ENCODE measurements around the gene GSG1L2.

Gene GSG1L2

DNA sequence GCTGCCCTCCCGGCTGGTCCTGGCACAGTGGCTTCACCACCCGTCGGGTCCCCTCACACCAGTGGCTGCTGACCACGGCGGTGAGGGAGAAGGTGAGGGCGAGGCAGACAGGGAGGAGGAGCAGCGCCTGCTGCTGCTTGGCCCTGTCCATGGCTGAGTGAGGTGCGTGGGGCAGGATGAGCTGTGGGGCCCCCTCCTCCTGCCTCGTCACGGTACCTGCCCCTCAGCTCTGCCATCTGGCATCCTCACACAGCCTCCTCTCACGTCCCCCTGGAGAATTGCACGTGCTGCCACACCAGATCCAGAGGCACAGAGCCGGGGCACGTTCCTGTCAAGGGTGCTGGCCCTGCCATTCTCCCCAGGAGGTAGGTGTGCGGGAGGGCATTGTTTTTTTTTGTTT is at the start of gene GSG1L2:
Gene GSG1L2 (minus strand): TSS at position 159 of the 400 bp plus-strand sequence. CDS start 8 bp downstream, at position 151.
- no peak for DNase-seq (ENCODE audit: low spot score)

DNA sequence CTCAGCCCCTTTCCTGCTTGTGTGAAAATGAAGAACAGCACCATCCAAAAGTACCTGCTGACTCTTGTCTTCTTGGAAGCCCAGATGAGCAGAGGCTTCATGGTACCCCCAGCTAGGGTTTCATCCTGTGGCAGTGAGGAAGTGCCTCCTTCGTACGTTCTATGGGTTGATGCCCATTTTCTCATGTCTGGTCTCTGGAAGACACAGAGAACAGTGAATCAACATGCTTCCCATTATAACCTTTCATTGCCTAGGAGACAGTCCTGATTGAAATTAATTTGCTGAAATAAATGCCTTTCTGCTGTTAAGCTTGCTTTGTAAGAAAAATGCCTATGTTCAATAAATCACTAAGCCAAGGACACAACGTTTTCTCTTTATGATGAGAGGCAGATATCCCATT is 46.7 kb upstream of the GSG1L2 start:
- no peak for DNase-seq (ENCODE audit: low spot score)

DNA sequence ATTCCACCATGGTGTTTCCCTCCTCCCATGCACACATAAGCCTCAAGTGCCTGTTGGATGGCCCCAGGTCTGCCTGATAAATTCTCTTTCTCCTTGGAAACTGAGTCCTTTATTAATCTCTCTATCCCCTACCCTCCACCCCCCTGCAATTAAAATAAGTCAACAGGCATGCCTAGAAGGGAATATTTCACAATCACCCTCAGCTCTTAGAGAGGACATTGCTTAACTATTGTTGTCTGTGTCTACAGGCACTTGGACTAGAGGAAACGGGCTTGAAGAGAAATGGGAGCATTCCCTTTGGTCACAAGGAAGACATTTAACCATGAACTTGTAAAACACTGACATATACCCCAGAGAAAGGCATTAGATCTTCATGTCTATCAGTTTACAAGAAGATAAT is 43.7 kb upstream of the GSG1L2 start:
- DNase-seq (ENCODE audit: low spot score) = no peak

DNA sequence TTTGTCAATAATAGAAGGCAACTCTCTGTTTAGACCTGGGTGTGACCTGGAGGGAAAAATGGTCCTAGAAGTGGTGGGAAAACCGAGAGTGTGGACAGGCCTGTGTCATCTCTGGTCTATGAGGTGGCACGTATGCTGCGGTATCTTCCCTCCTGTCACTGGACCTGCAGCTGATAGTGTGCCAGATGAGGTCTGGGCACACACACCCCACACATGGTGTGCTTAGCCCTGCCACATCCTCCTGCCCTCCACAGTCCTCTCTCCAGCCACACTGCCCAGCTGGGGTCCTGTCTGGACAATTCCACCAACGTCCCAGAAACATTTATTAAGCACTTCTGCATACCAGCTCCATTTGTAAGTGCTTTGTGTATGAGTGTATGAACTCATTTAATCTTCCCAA is 41.1 kb upstream of the GSG1L2 start:
- no peak for DNase-seq (ENCODE audit: low spot score)

DNA sequence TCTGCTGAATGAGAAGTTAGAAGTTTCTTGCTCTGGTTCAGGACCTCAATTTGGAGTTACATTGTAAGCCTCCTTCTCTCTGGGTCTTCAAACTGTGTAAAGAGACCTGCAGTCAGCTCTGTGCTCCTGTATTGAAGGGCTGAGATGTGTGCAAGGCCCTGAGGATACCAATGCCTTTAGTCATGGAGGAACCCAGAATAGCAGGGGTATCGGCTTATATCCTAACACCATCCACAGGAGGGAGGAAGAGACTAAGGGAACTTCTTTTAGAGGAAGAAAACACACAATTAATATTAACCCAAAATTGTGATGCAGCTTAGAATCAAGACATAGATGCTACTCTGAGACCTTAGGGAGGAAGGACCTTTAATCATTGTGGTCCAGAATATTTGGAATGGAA is 40.3 kb upstream of the GSG1L2 start:
- DNase-seq (ENCODE audit: low spot score) = no peak

DNA sequence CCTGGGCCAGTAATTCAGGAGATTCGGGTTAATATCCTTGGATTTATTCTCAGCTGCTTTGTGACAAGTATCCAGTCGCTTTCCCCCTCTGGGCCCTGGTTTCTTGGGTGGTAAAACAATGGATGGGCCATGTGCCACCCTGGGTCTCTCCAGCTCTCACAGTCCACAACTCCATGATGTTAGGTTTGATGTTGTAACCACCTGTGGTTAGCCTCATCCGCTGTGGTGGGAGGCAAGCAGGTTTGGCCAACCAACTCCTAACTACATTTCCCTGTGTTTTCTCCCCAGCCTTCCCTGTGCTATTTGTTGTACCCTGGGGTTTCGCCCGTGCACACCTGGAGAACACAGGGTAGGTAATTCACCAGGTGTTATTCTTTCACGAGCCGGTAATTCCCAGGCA is 39.0 kb upstream of the GSG1L2 start:
- no peak for DNase-seq (ENCODE audit: low spot score)

DNA sequence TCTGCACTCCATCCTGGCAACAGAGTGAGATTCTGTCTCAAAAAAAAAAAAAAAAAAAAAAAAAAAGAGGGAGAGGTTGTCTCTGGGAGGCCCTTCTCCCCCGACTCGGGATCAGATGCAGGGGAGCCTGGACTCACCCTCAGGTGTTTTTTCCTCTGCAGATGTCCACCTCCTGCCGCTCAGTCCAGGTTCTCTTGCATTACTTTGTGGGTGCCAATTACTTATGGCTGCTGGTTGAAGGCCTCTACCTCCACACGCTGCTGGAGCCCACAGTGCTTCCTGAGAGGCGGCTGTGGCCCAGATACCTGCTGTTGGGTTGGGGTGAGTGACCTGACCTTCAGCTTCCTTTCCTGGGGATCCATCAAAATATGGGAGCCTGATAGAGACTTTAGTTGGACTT is 37.9 kb upstream of the GSG1L2 start:
- DNase-seq (ENCODE audit: low spot score) = no peak

DNA sequence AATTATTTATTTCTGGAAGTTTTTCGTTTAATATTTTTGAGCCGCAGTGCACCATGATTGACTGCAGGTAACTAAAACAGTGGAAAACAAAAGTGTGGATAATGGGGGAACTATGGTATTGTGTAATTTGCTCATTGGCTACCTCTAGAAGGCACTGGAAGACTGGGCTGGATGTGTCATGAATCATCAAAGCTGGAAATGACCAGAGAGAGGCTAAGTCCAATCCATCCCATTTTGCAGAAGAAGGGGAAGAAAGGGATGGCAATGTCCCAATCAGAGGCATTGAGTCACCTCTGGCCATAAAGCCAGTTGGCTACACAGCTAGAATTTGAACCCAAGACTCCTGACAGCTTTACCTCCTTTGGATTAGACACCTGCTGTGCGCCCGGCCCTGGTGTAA is 33.2 kb upstream of the GSG1L2 start:
- no peak for DNase-seq (ENCODE audit: low spot score)

DNA sequence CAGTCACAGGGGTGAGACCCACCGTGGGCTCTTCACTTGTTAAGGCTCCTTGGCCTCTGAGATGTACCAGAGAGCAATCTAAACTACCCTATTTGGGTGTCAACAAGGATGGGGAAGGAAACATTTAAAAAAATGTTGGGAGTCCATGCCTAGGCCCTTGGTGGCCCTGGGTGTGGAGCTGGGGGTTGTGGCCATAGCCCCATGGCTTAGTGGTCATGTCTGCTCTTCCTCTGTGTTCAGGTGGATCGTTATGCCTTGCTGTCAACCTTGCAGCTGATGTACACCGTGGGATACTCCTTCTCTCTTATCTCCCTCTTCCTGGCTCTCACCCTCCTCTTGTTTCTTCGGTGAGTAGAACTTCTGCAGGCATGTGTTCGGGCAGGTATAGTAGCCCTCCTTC is 32.4 kb upstream of the GSG1L2 start:
- DNase-seq (ENCODE audit: low spot score) = no peak

DNA sequence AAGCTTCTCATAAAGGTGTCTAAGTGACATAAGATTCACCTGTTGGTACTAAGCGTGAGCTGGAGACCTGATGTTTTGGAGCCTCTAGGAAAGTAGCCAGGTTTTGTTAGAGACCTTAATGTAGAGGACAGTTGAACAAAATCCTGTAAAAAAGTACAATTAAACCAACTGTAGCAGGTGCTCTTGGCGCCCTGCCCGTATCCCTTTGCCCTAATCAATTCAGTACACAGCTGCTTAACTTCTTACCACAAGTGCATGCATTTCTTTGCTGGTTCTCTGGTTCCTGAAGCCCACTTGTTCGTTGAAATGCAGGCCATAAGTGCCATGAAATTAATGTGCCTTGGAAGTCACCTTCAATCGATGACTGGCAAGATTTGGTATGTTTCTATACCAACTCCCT is 28.3 kb upstream of the GSG1L2 start:
- DNase-seq (ENCODE audit: low spot score) = no peak

DNA sequence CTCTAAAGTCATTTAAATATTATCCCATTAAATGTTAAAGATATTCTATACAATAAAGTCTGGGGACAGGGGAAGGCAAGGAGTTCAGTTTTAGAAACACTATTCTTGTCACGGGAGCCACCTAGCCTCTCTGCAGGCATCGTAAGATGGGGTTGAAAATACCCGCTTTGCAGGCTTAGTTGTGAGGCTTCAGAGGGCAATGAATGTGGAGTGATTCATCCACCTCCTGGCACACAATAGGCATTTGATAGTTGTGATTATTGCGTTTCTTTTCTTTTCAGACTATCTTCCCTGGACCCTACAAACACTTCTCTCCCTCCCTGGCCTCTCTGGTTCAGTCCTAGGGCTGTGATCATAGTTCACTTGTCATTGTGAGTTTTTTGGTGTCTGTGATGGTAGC is 23.4 kb upstream of the GSG1L2 start:
- no peak for DNase-seq (ENCODE audit: low spot score)

DNA sequence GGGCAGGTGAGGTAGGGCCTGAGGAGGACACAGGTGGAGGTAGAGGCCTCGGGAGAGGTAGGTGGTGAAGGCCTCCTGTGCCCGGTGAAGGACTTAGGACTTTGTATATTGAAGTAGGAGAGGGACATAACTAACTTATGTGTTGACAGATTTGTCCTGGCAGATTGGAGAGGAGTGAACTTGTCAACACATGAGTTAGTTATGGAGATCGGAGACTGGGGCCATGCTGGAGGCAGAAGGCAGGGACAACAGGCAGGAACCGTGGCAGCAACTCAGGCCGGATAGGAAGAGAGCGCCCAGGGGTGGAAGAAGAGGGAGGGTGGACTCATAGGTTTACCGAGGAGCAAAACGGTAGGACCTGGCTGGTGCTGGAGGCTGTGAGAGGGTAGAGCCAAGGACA is 22.3 kb upstream of the GSG1L2 start:
- no peak for DNase-seq (ENCODE audit: low spot score)

DNA sequence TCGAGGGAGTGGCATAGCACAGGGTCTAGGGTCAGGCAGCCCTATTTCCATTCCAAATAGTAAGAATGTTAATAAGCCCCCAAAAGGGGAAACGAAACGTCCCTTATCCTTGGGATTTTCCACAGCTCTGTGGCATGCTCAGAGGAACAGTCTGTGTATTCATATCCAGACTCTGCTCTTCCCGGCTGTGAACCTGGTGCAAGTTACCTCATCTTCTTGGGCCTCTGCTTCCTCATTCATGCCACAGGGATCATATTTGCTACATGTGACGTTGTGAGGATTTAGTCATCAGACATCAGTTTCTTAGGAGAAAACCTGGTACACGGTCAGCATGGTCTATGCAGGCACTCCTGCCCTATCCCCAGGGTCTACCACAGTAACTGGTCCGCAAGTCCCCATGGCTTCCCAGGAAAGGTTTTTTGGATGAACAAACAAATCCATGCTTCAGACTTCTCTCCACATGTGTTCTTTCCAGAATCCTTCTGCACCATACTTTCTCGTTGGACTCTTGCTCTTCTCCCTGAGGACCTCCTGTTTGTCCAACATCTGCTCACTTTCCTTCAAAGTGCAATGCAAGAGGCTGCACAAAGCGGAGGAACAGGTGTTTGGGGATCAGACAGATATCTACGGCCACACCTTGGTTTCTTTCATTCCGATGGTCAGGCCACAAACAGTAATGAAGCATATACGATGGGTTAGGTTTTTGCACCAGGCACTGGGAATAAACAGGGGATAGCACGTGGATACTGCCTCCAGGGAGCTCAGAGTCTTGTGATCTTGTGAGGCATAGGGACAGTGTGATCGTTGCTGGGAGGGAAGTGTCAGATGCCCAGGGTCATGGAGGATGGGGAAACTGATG is 21.5 kb upstream of the GSG1L2 start:
- no peak for DNase-seq (ENCODE audit: low spot score)

DNA sequence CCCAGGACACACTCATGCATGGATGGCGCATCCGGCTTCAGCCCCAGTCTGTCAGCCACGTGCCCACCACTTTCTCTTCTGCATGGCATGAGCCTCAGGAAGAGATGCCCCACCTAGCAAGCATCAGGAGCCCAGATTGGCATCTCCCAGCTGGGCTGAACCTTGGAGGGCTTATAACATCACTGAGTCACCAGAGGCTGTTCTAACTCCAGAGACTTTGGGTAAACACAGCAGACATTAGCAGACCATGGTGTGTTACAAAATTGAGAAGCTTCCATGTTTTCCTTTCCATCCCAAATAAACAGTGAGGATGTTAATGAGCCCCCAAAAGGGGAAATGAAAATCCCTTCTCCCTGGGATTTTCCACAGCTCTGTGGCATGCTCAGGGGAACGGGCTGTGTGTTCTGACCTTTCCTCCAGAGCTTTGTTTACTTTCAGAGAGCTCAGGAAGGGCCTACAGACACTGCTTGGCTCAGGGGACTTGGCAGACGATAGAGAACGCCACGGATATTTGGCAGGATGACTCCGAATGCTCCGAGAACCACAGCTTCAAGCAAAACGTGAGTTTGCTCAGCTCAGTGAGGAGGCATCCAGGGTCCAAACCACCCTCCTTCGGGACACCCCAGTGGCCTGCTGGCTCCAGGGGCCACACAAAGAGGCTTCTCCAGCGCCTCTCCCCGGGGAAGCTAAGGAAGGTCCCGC is 20.3 kb upstream of the GSG1L2 start:
- no peak for DNase-seq (ENCODE audit: low spot score)

DNA sequence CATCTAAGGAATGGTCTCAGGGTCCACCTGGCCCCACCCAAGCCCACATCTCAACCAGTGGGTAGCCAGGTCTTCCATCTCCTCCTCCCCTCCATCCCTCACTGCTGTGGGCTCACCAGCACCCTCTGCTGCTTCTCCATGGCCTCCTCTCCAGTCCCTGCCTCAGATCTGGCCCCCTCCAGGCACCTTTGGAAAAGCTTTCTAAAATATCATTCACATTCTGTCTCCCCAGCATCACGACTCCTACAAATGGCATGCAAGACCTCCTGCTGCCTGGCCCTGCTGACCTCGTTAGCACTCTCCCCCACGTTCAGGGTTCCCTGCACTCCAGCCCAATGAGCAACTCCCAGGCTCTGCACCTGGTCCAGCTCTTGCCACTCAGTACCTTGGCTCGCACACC is 17.6 kb upstream of the GSG1L2 start:
- no peak for DNase-seq (ENCODE audit: low spot score)

DNA sequence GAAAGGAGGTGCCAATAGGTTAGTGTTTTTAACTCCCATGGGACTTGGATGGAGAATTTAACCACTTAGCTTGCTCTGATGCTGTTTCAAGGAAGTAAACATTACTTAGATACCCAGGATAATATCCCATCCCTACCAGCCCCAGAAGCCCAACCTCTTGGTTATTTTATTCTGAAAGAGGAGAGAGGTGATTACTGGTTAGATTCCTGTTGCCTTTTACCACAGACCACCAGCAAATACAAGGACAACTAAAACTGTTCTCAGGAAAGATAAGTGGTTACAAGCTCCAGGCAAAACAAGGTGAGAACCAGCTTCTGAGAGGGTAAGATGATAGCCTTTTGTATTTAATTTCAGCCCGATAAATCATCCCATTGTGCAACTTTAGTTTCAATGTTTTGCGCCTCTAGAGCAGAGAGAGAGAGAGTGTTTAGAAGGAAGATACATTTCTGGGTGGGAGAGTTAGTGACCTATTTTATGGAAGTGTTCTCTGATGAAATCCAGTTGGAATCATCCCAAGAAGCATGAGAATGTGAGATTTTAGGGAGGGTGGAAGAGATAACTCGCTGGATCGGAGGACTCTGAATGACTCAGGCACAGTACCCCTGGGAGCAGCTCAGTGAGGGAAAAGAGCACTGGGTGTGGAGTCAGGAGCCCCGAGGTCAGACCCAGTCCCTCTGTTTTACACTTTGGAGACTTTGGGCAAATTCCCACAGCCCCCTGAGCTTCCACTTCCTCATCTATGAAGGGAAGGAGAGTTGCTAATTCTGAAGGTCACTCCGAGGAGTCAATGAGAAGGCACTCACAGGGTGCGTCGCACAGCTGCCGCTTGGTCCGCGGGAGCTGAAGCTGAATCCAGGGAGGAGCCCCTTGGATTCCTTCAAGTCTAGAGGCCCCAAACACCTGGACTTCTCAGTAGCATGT is 15.9 kb upstream of the GSG1L2 start:
- no peak for DNase-seq (ENCODE audit: low spot score)

DNA sequence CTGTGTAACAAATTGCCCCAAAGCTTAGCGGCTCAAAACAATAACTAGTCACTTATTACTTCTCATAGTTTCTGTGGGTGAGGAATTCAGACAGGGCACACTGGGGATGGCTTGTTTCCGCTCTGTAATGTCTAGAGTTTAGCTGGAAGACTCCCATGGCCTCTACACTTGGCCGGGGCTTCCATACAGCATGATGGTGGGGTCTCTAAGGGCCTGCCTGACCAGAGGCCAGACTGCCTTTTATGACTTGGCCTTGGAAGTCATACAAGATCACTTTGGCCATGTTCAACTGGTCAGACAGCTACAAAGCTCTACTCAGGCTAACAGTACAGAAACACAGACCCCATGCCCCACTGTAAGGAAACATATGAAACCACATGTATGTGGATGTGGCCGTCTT is 12.0 kb upstream of the GSG1L2 start:
- DNase-seq (ENCODE audit: low spot score) = no peak

DNA sequence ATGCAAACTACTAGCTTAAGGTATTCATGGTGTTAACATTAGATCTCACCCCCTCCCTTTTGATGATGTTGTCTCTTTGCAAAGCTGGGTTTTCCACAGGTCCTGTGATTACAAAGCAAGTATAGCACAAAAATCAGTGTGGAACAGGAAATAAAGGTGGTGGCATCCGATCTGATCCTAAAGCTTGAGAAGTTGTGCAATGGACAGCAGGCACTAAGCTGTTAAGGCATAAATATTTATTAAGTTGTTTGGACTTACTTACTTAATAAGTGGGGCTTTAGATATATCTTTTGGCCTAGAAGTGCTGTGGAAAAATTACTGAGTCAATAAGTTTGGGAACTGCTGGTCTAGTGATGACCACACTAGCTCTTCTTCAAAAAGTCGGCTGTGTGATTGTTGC is 8.8 kb upstream of the GSG1L2 start:
- DNase-seq (ENCODE audit: low spot score) = no peak

DNA sequence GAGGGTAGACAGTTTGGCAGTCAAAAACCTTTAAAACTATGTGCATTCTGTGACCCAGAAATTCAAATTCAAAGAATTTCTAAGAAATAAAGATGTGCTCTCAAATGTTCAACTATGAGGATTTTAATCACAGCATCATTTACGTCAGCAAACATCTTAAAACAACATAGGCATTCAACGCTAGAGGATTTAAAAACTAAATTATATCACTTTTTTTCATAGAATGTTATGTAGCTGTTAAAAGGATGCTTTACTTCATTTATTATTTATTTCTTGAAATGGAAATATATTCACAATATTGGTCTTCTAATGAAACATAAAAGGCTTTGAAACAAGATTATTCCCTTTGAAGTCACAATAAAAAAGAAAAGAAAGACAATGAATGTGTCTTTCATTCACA is 7.5 kb upstream of the GSG1L2 start:
- DNase-seq (ENCODE audit: low spot score) = no peak

DNA sequence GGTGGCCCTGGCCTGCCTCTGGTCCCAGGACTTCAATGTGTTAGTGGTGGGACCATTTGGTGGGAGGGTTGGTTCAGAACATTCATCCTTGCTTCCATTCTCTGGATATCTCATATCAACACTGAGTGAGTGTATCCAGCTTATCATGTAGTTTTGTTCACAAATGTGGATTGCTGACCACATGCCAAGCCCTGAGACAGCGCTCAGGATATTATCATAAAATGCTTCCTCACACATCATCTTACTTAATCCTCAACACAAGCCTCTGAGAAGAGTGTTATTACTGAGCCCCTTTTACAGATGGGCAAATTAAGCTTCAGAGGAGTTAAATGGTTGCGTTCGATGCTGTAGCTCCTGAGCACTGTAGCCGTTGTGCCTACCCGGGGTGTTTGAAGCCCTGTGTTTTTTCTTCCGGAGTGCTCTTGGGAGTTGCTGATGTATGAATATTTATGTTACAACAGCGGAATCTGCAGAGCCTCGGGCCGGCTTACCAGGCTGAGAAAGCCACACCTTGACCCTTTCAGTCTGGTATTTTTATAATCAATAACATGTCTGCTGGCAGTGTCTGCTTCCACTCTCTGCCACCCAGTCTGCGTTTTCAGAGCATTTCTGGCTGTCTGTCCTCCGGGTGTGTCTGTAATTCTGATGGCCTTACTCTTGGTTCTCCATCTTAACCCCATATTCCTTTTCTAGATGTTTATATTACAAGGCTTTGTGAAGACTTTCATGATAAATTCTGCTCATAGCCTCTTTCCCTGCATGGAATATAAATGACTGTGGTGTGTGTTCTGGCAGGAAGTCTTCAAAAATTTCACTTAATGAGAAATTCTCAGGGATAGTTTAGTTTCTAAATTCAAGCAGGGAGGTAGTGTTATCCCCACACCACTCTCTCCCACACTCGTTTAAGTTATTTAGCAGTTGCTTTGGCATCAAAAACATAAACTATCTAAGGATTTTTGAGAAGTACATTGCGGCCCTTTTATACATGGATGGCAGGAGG is 6.7 kb upstream of the GSG1L2 start:
- no peak for DNase-seq (ENCODE audit: low spot score)

DNA sequence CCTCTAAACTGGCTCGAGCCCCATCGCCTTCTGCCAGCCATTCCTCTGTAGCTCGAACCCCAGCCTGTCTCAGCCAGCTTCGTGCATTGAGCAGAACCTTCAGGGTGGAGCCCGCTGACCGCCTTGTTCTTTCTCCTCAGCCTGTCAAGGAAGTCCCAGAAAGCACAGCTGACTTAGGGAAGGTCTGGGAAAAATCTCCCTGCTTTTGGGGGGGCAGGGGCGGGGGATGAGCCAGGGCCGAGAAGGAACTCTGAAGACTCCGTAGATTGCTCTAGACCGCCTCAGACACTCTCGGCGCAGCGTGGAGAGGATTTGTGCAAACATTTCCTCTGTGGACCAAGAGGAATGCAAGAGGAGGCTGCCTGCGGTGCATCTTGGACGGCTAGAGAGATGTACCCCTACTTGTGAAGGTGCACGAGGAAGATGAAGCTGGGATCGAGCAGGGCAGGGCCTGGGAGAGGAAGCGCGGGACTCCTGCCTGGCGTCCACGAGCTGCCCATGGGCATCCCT is 3.8 kb upstream of the GSG1L2 start, which contains the start of gene GLP2R:
Gene GLP2R (plus strand): TSS at position 284 of the 510 bp plus-strand sequence. CDS start 140 bp downstream, at position 424.
- DNase-seq (ENCODE audit: low spot score) = no peak

Data from CD4-positive, alpha-beta T cell treated with Interleukin-2 at 100 ng/mL for 4 hours (primary cell).